Brain microvascular endothelial cell (primary cell): ENCODE results near the gene ADAR.

Source experiments
- DNase-seq: peaks from one replicate; pipeline ENCODE4 v3.0.0-alpha.2; 2020
- H3K27ac ChIP-seq: fragments of 250-450 bp; sonication (Bioruptor Pico); 2 replicates; pipeline ENCODE4 v1.5.1; 2020; ENCODE audit warnings: mild to moderate bottlenecking, moderate library complexity
- H3K27me3 ChIP-seq: fragments of 250-450 bp; sonication (Bioruptor Pico); replicated peaks from 2 replicates; pipeline ENCODE4 v1.5.1; 2020; ENCODE audit warnings: mild to moderate bottlenecking
- H3K36me3 ChIP-seq: fragments of 250-450 bp; sonication (Bioruptor Pico); replicated peaks from 2 replicates; pipeline ENCODE4 v1.5.1; 2020; ENCODE audit warnings: mild to moderate bottlenecking
- H3K4me3 ChIP-seq: 2 replicates; pipeline ENCODE4 v1.5.1; 2011; ENCODE audit warnings: low read depth, mild to moderate bottlenecking, control low read depth, low read length, moderate library complexity
- in situ Hi-C: cut with HindIII; loops from 2 replicates; pipeline ENCODE4 v1.10.0; 2017; ENCODE audit warnings: low sequenced_read_pairs, low pct_ligation_motif_present
- TF ChIP-seq, protein P1 (sequence below): IDR thresholded peaks from 2 replicates; pipeline ENCODE4 v1.5.1; 2011; ENCODE audit warnings: low read depth, mild to moderate bottlenecking, moderate library complexity, low read length, control low read depth, inconsistent platforms; ENCODE audit errors: missing control alignments

Gene ADAR

GRCh38 chr1:154627257-154628120 lies 19.5 kb upstream of the ADAR start:
- peak; percentile 92 for DNase-seq

DNA sequence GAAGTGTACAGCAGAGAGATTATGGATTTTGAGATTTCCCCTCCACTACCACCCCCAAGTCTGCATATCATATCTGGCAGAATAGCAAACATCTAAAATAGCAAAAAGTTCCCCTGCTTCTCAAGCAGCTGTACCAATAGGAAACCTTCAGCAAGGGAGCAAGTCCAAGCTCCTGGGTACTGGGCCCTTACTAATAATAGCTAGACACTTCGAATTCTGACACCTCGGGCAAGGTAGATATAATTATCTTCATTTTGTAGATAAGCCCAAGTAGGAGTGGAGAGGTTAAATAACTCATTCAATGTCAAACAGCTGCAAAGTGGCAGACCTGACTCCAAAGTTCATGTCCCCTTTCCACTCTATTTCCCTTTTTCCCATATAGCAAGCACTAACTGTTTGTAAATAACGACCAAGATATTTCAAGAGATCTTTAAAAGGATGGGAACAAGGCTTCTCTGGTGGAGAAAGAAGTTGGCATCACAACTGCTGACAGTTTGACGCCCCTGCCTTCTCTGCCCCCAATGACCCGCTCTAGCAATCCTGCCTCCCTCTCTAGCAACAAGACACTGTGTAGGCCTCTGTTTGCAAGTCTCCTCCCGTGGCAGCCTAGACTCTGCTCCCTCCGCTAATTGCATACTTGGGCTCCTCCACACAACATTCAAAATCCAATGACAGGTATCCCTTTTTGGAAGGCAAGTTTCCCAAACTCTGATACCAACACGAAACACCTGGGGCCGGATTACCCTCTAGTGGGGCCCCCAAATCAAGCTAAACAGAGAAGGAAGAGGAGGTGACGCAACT lies 18.7 kb upstream of the ADAR start:
- in situ Hi-C loops, result no loop called here
- TF ChIP-seq, protein P1, sequence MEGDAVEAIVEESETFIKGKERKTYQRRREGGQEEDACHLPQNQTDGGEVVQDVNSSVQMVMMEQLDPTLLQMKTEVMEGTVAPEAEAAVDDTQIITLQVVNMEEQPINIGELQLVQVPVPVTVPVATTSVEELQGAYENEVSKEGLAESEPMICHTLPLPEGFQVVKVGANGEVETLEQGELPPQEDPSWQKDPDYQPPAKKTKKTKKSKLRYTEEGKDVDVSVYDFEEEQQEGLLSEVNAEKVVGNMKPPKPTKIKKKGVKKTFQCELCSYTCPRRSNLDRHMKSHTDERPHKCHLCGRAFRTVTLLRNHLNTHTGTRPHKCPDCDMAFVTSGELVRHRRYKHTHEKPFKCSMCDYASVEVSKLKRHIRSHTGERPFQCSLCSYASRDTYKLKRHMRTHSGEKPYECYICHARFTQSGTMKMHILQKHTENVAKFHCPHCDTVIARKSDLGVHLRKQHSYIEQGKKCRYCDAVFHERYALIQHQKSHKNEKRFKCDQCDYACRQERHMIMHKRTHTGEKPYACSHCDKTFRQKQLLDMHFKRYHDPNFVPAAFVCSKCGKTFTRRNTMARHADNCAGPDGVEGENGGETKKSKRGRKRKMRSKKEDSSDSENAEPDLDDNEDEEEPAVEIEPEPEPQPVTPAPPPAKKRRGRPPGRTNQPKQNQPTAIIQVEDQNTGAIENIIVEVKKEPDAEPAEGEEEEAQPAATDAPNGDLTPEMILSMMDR, result no peak
- no peak for DNase-seq
- Histone ChIP-seq H3K27me3 (no peaks in the 10 kb centered on the region), H3K27ac (peak overlapping the region; percentile 89), H3K36me3 (no peaks in the 10 kb centered on the region), H3K4me3 (peak overlapping the region; percentile 96)

More at GRCh38 chr1:154627257-154628120, 19.5 kb upstream of the ADAR start:
- peak overlapping the region; percentile 89 for H3K27ac ChIP-seq
- TF ChIP-seq, protein P1, result no peak
- H3K27me3 ChIP-seq, result no peaks in the 10 kb centered on the region
- in situ Hi-C loops, result no loop called here
- peak overlapping the region; percentile 96 for H3K4me3 ChIP-seq
- H3K36me3 ChIP-seq, result no peaks in the 10 kb centered on the region

GRCh38 chr1:154624746-154625643 lies 17.0 kb upstream of the ADAR start:
- Histone ChIP-seq H3K27me3 (no peaks in the 10 kb centered on the region), H3K27ac (peak overlapping the region; percentile 87), H3K36me3 (no peaks in the 10 kb centered on the region), H3K4me3 (no peak overlapping the region)
- in situ Hi-C loops, result no loop called here
- TF ChIP-seq, protein P1, result peak; percentile 15
- DNase-seq, result peak; percentile 88

GRCh38 chr1:154623358-154623757 lies 15.4 kb upstream of the ADAR start:
- Histone ChIP-seq H3K36me3 (no peaks in the 10 kb centered on the region), H3K4me3 (no peak overlapping the region), H3K27me3 (no peaks in the 10 kb centered on the region), H3K27ac (no peak overlapping the region)
- DNase-seq, result no peak
- TF ChIP-seq, protein P1, result no peak
- in situ Hi-C loops, result no loop called here

GRCh38 chr1:154622503-154623039 lies 14.6 kb upstream of the ADAR start:
- H3K27me3 ChIP-seq, result no peaks in the 10 kb centered on the region
- no peak overlapping the region for H3K27ac ChIP-seq
- no peak for DNase-seq
- no peaks in the 10 kb centered on the region for H3K36me3 ChIP-seq
- TF ChIP-seq, protein P1, result no peak
- H3K4me3 ChIP-seq, result no peak overlapping the region
- in situ Hi-C loops, result no loop called here
